ENCODE data around the gene NAT14.
A peak's percentile ranks its signal among the peaks of the same experiment; 100 is the strongest.
"Not testable (repeated sequence)": the region's sequence is repeated elsewhere in the genome, so short reads cannot be mapped to it uniquely, and the experiment has no call there.

The NAT14 gene

DNA sequence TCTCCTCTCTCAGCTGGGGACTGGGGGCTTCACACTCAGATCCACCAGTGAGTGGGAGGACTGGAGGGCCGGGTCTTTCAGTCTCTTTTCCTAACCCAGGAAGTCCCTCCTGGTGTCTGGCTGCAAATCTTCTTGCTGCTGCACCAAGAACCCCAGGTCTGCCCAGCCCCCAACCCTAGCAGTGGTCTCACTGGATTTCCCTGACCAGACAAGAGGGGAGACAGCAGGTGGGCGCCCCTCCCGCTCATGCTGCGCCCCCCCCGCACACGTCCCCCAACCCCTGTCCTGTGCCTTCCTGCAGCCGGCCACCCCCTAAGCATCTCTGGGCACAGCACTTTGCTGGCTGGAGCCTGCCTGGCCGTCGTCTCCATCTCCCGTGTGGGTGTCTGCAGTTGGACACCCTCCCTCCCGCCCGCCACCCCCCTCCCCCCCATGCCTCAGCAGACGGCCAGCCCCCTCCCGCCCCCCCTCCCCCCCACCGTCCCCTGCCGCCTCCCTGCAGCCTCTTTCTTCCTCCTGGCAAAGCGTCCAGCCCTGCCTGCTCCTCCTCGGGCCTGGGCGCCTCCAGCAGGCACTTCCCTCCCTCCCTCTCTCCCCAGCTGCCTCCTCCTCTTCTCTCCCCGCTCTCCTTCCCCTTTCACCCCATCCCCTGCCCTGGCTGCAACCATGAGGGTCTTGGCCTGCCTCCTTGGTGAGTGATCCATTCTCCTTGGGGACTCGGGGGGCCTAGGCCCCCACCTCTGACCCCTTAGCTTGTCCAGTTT is 3.1 kb downstream of the NAT14 start, which contains the start of gene SSC5D:
Gene SSC5D, plus strand, starts transcription at position 513 of the 764 bp plus-strand sequence. Its CDS starts 154 bp downstream, at position 667.
- DNase-seq, result no peak

DNA sequence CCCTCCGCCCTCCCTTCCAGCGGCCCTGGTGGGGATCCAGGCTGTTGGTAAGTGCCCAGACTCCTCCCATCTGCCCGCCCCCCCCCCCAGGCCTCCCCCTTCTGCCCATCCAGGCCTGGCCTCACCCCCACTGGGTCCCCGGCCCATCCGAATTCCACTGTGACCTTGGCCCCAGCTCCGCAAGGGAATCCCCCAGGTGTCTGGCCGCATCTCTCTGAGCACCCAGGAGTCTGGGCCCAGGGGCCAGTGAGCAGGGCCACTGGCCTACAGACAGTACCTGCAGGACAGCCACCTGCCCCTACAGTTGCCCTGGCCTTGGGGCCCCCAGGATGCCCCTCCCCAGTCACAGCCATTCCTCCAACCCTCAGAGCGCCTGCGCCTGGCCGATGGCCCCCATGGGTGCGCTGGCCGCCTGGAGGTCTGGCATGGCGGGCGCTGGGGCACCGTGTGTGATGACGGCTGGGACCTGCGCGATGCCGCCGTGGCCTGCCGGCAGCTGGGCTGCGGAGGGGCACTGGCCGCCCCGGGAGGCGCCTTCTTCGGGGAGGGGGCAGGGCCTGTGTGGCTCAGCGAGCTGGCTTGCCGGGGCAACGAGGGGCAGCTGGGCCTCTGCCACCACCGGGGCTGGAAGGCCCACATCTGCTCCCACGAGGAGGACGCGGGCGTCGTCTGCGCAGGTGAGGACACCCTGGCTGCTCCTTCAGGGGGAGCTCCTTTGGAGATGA is 4.2 kb downstream of the NAT14 start:
- no peak for DNase-seq

DNA sequence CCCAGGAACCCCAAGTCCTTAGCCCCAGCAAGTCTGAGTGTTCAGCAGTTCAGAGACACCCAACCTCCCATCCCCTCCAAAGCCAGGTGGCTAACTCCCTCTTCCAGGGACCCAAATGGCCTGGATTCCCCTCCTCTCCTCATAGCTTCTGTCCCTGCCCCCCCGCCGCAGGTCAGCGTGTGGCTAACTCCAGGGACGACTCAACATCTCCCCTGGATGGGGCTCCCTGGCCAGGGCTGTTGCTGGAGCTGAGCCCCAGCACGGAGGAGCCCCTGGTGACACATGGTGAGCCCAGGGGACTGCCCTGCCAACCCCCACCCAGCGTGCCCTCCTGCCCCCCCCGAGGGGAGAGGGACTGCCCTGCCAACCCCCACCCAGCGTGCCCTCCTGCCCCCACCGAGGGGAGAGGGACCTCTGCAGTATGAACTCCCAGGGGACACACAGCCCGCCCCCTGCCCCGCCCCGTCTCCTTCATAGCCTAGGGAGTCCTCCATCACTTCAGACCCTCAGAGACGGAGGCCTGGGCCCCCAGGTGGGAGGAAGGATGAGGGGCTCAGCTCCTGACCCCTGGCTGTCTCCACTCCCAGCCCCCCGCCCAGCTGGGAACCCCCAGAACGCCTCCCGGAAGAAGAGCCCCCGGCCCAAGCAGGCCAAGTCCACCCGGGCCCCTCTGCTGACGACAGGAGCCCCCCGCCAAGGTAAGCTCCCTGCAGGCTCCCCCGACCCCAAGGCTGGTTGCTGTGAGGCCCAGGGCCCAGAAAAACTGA is 4.9 kb downstream of the NAT14 start:
- DNase-seq, result no peak

DNA sequence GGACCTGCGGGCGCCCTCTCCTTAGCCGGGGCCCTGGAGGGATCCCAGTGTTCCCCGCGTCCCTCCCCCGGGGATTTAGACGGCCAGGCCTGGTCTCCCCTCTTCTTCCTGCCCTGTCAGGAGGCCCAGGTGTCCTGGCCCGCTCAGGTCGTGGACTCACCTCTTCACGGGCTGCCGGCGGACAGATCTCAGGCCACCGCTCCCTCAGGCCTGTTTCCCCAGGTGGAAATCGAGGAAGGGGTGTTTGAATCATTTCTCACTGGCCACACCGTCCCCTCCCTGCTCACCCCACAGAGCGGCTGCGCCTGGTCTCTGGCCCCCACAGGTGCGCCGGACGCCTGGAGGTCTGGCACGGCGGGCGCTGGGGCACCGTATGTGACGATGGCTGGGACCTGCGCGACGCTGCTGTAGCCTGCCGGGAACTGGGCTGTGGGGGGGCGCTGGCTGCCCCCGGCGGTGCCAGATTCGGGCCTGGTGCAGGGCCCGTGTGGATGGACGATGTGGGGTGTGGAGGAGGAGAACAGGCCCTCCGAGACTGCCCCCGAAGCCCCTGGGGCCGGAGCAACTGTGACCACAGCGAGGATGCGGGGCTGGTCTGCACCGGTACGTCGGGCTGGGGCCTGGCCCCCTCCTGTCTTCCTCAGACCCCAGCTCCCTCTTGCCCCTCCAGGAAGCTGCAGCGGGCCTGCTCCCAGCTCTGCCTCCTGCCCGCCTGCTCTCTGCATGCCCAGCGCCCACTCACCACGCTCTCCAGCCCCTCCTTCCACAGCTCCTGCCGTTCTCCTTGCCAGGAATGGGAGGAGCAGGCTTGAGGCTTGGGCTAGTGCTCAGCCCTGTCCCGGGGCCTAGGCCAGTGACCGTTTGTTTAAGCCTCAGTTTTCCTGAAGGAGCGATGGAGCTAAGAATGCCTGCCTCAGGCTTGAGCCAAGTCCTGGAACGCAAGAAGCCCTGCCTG is 5.8 kb downstream of the NAT14 start:
- no peak for DNase-seq

DNA sequence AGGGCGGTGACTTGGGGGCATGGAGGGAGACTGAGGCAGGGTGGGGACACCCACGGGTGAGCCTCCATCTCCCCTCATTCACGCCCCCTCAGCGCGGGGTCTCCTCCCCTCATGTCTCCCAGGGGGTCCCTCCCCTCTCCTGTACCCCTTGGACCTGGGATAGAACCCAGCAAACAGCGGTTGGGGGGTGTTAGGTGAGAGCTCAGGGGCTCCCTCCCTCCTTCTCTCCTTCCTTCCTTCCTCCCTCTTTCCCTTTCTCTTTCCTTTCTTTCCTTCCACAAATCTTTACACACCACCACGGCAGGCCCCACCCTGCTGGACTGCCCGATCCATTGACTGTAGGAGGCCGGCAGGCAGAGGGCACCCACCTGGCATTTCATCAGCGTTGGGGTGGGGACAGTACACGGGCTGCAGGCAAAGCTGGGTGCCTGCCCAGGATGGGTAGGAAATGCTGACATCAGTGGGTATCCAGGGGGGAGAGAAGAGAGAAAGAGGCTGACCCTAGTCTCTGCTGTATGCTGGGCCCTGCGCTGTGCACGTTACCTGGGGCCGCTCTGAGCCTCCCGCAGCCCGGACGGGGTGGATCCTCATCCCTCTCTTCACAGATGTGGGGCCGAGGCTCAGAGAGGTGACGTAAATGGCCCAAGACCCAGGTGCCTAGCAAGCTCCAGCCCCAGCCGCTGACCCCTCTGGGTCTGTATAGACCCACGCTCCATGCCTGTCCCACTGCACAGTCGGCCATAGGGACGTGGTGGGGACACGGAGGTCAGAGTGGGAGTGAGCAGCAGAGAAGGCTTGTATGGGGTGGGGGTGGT is 6.8 kb downstream of the NAT14 start:
- DNase-seq, result no peak

DNA sequence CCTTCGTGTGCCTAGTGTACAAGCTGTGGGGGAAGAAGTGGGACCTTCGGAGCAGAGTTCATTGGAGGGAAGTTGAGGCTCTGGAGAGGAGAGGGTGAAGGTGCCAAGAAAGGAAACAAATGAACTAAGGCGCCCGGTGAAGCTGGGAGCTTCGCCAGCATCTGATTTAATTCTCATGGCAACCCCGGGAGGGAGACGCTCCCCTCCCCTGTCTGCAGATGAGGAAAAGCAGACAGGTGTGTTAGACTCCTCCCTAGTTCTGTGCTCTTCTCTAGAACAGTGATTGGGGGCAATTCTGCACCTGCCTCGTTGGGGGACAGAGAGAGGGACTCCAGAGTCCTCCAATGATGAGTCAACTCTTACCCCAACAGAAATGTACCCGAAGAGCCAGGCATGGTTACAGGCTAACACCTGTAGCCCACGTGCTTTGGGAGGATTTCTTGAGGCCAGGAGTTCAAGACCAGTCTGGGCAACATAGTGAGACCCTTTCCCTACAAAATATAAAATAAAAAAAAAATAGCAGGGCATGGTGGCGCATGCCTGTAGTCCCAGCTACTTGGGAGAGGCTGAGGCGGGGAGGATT is 7.5 kb downstream of the NAT14 start:
- DNase-seq, result no peak

DNA sequence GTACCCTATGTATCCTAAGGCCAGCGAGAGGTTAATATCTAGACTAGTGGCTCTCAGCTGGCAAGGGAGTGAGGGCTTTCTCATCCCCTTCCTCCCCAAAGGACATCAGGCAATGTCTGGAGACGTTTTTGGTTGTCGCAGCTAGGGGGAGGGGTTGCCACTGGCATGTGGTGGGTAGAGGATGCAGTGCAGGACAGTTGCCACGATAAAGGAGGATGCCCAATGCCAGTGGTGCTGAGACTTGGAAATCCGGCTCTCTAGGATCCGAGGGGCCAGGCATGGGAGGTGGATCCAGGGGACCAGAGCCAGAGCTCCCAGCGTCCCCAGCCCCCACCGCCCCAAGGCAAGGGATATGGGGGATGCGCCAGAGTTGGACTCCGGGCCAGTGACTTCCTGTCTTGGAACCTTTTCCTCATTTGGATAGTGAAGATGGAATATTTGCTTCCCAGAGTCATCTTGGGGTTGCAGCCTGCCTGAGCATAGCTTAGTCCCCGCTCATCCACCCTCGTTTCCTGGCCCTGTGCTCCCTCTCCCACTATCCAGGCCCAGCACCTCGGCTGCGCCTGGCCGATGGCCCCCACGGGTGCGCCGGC is 8.2 kb downstream of the NAT14 start:
- DNase-seq, result no peak

DNA sequence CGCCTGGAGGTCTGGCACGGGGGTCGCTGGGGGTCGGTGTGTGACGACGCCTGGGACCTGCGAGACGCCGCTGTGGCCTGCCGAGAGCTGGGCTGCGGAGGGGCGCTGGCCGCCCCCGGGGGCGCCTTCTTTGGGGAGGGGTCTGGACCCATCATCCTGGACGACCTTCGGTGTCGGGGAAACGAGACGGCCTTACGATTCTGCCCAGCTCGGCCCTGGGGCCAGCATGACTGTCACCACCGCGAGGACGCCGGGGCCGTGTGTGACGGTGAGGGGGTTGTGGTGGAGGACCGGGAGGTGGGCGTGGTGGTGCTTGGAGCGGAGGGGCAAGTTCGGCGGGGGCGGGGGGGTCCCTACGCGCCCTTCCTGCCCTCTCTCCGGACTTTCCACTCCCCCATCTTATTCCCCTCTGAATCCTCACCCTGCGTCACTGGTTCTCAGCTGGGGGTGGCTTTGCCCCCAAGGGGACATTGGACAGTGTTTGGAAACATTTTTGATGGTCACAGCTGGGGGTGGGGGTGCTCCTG is 8.7 kb downstream of the NAT14 start:
- DNase-seq, result no peak

DNA sequence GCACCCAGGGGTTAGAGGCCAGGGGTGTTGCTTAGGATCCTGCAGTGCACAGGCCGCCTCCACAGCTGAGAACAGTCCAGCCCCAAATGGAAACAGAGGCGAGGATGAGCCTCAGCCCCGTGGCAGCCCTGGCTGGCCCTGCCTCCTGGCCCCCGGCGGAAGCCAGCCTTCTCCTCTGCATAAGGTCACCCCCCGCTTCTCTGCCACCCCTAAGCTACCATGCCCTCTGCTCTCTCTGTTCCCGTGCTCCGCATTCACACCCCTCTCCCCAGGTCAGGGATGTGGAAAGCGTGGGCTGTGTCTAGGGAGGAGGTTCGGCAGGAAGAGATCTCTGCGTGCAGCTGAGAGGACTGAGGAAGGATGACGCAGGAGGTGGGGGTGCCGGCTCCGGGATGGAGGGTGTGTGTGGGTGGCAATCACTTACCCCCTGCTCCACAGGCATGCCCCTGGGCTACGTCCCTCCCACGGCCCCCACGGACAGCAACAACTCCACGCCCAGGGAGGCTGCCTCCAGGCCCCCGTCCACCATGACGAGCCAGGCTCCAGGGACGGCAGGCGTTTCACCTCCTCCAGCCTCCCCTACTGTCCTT is 9.3 kb downstream of the NAT14 start:
- no peak for DNase-seq

DNA sequence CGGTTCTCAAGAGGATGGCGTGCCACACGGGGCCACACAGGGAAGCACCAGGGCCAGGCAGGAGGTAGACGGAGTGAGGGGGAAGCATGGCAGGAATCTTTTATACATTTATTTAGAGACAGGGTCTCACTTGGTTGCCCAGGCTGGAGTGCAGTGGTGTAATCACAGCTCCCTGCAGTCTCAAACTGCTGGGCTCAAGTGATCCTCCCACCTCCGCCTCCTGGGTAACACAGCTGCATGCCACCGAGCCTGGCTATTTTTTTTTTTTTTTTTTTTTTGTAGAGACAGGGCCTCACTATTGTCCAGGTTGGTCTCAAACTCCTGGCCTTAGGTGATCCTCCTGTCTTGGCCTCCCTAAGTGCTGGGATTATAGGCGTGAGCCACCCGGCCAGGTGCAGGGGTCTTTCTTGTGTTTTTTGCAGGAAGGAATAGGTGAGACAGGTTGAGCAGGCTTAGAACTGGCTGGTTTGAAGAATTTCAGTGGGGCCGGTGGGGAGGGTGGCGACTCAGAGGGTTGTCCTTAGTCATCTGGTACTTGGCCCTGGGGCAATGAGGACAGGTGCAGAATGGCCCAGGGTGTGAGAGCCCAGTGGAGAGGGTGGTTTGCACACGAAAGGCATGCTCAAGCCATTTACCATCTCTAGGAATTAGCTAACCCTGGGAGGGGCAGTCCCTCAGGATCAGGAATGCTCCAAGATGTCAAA is 10.8 kb downstream of the NAT14 start:
- DNase-seq, result no peak

DNA sequence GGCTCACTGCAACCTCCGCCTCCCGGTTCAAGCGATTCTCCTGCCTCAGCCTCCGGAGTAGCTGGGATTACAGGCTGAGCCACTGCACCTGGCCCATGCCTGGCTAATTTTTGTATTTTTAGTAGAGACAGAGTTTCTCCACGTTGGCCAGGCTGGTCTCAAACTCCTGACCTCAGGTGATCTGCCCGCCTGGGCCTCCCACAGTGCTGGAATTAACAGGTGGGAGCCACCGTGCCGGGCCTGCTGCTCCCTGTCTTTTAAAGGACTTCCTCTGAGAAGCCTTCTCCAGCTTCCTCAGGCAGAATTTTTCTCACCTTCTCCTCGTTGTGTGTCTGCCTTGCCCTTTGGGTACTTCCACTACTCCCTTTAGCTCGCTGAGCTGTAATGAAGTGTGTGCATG is 11.8 kb downstream of the NAT14 start:
- DNase-seq, result not testable (repeated sequence)

DNA sequence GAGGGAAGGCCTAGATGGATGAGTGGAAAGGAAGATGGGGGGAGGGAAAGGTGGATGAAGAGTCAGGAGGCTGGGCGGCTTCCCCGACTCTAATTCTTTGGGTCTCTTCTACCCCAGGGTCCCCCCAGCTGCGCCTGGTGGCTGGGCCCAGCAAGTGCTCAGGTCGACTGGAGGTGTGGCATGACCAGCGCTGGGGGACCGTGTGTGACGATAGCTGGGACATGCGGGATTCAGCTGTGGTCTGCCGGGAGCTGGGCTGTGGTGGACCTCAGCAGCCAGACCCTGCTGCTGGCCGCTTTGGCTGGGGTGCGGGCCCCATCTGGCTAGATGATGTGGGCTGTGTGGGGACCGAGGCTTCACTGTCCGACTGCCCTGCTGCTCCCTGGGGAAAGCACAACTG is 12.8 kb downstream of the NAT14 start:
- DNase-seq, result no peak

DNA sequence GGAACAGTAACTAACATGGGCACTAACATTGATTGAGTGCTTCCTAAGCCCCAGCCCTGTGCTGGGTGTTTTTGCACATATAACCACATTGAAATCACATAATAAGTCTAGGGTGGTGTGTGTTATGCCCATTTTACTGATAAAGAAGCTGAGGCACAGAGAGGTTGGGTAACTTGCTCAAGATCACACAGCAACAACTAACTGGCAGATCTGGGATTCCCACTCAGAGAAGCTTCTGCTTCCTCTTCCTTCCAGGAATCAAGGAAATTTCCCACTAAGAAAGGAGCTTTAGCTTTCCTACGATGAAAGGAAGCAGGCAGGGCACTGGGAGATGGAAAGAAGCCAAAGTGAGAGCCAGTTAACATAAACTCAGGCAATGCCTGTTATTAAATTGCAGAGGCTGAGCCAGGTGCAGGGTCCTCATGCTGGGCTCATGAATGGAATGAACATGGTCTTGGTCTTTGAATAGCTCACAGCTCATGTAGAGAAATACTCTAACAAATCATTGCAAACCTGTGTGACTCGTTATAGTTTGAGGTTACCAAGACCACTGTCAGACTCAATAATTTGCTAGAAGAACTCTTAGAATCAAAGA is 13.4 kb downstream of the NAT14 start:
- no peak for DNase-seq

DNA sequence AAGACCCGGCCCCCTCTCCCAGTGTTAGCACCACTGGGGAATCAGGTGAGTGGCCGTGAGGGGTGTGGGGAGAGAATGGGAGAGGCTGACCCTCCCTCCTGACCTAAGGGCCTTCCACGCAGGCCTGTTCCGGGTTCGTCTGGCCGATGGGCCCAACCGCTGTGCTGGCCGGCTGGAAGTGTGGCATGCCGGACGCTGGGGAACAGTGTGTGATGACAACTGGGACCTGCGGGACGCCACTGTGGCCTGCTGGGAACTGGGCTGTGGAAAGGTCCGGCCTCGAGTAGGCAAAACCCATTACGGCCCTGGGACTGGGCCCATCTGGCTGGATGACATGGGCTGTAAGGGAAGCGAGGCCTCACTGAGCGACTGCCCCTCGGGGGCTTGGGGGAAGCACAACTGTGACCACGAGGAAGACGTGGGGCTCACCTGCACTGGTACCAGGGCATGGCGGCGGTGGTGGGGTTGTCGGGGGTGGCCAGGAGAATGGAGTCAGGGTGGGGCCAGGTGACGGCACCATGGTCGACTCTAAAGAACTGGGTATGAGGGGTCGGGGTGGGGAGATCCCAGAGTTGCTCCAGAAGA is 15.5 kb downstream of the NAT14 start:
- DNase-seq, result no peak

DNA sequence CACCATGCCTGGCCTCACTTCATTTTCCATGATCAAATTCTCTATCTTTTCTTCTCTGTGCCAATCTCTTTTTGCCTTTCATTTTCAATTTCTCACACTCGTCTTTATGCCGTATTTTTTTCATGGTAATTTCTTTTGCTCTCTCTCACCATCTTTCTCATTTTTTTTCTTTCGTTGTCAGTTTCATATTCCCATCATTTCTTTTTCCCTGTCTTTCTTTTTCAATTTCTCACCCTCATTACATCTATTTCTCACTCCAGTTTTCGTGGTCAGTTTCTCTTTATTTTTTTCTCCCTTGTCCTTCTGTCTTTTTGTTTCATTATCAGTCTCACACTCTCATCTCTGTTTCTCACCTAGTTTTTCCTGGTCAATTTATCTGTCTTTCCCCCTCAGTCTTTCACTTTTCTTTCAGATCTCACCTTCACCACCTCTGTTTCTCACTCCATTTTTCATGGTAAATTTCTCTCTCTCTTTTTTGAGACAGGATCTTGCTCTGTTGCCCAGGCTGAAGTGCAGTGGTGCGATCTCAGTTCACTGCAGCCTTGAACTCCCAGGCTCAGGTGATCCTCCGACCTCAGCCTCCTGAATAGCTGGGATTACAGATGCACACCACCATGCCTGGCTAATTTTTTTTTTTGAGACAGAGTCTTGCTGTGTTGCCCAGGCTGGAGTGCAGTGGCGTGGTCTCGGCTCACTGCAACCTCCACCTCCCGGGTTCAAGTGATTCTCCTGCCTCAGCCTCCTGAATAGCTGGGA is 17.4 kb downstream of the NAT14 start:
- DNase-seq, result no peak

DNA sequence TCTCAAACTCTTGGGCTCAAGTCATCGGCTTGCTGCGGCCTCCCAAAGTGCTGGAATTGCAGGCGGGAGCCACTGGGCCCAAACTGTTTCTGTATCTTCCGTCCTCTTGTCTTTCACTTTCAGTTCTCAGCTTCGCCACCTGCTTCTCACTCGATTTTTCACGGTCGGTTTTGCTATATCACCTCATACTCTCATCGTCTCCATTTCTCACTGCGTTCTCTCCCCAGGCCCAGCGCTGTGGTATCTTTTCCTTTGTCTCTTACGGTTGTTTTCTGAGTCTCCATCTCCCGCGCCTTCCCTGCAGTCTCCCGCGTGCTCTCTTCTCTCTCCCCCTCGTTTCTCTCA is 18.1 kb downstream of the NAT14 start:
- DNase-seq, result no peak

DNA sequence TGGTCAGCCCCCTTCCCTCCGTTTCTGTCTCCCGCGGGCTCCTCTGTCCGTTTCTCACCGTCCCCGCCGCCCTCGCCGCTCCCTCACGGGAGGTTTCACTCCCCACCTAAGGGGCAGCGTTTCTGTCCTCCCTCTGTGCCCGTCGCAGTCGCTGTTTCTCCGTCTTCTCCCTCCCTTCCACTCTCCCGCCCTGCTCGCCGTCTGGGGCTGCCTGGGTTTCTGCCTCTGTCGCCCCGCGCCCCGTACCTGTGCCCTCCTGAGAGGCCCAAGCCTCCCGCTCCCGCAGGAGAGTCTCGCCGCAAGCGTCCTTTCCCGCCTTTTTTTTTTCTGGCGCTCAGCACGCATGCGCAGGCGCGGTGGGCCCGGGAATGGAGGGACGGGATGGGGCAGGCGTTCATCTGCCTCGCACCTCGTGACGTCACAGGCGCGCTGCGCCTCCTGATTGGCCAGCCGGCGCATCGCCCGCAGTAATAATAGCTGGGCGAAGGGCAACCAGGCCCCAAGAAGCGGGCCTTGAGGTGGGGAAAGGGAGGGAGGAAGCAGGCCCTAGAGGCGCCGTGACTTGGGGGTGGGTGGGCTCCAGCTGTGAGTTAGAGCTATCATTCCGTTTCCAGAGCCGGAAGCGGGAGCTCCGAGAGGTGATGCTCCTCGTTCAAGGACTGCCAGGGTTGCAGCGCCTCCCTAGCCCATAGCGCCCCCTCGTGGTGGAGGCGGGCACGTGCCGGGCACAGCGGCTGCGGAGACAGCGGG is 18.7 kb downstream of the NAT14 start:
- DNase-seq, result peak; percentile 48

Measured in GF-D8 (cell line).